RWPE2 (cell line): ENCODE results near the gene BICDL1.

Experiments
- ATAC-seq: fragments of 200-7000 bp; cut with Tn5 transposase; 3 replicates; pipeline ENCODE4 v1.9.1; 2021; ENCODE audit warnings: low read depth
- DNase-seq: peaks from one replicate; pipeline ENCODE4 v3.0.0-alpha.2; 2020; ENCODE audit warnings: low spot score
- H3K27ac ChIP-seq: fragments of 450-650 bp; 2 replicates; pipeline ENCODE4 v1.5.1; 2017; ENCODE audit warnings: mild to moderate bottlenecking; ENCODE audit not compliant: poor library complexity, severe bottlenecking
- H3K27me3 ChIP-seq: fragments of 250-450 bp; sonication (Bioruptor Pico); 2 replicates; pipeline ENCODE4 v1.5.1; 2021; ENCODE audit warnings: mild to moderate bottlenecking, moderate library complexity; ENCODE audit not compliant: insufficient read depth, poor library complexity, severe bottlenecking
- H3K36me3 ChIP-seq: fragments of 250-450 bp; sonication (Bioruptor Pico); 2 replicates; pipeline ENCODE4 v1.5.1; 2020; ENCODE audit warnings: low read depth, mild to moderate bottlenecking, moderate library complexity
- H3K4me1 ChIP-seq: fragments of 250-450 bp; sonication (Bioruptor Pico); 2 replicates; pipeline ENCODE4 v1.5.1; 2021; ENCODE audit warnings: mild to moderate bottlenecking, moderate library complexity; ENCODE audit not compliant: insufficient read depth, poor library complexity, severe bottlenecking
- H3K4me3 ChIP-seq: fragments of 250-450 bp; sonication (Bioruptor Pico); 2 replicates; pipeline ENCODE4 v1.5.1; 2021; ENCODE audit warnings: mild to moderate bottlenecking, moderate library complexity; ENCODE audit not compliant: severe bottlenecking
- H3K9me3 ChIP-seq: fragments of 250-450 bp; sonication (Bioruptor Pico); 2 replicates; pipeline ENCODE4 v1.5.1; 2021; ENCODE audit warnings: mild to moderate bottlenecking, moderate library complexity; ENCODE audit not compliant: severe bottlenecking
- CTCF ChIP-seq: fragments of 450-650 bp; IDR thresholded peaks from one replicate; pipeline ENCODE4 v1.5.1; 2017; ENCODE audit warnings: mild to moderate bottlenecking, moderate library complexity; ENCODE audit not compliant: poor library complexity, severe bottlenecking

The BICDL1 gene

GRCh38 chr12:120137833-120138232 lies 148.8 kb downstream of the BICDL1 start:
- H3K4me3 ChIP-seq, result no peak overlapping the region
- ATAC-seq (no peak), DNase-seq (no peak)
- TF ChIP-seq CTCF, result no peak
- H3K27ac ChIP-seq, result no peak overlapping the region
- H3K9me3 ChIP-seq, result no peaks in the 10 kb centered on the region
- no peaks in the 10 kb centered on the region for H3K27me3 ChIP-seq
- peaks cover 98% of the 10 kb centered on the region for H3K36me3 ChIP-seq
- no peaks in the 10 kb centered on the region for H3K4me1 ChIP-seq

- TF ChIP-seq CTCF, result no peak
- peaks cover 98% of the 10 kb centered on the region for H3K36me3 ChIP-seq
- H3K4me1 ChIP-seq, result no peaks in the 10 kb centered on the region
- DNase-seq (no peak), ATAC-seq (no peak)
- no peak overlapping the region for H3K27ac ChIP-seq
- no peaks in the 10 kb centered on the region for H3K27me3 ChIP-seq
- H3K9me3 ChIP-seq, result no peaks in the 10 kb centered on the region
- no peak overlapping the region for H3K4me3 ChIP-seq
These were observed 149.3 kb downstream of the BICDL1 start for GRCh38 chr12:120138366-120138765.

GRCh38 chr12:120139958-120140357 lies 150.9 kb downstream of the BICDL1 start:
- ATAC-seq (no peak), DNase-seq (no peak)
- Histone ChIP-seq H3K36me3 (peaks cover 98% of the 10 kb centered on the region), H3K27me3 (no peaks in the 10 kb centered on the region), H3K27ac (no peak overlapping the region), H3K4me1 (no peaks in the 10 kb centered on the region), H3K4me3 (no peak overlapping the region), H3K9me3 (no peaks in the 10 kb centered on the region)
- no peak for TF ChIP-seq CTCF

- Histone ChIP-seq H3K4me3 (no peak overlapping the region), H3K27ac (no peak overlapping the region), H3K9me3 (no peaks in the 10 kb centered on the region), H3K4me1 (no peaks in the 10 kb centered on the region), H3K27me3 (no peaks in the 10 kb centered on the region), H3K36me3 (peaks cover 98% of the 10 kb centered on the region)
- TF ChIP-seq CTCF, result no peak
- DNase-seq (no peak), ATAC-seq (no peak)
These were observed 151.6 kb downstream of the BICDL1 start for GRCh38 chr12:120140603-120141002.

- ATAC-seq, result no peak
- Histone ChIP-seq H3K36me3 (peaks cover 98% of the 10 kb centered on the region), H3K27me3 (no peaks in the 10 kb centered on the region), H3K4me3 (no peak overlapping the region), H3K27ac (no peak overlapping the region), H3K4me1 (no peaks in the 10 kb centered on the region), H3K9me3 (no peaks in the 10 kb centered on the region)
- DNase-seq, result no peak
- TF ChIP-seq CTCF, result no peak
These were observed 152.3 kb downstream of the BICDL1 start for GRCh38 chr12:120141336-120141735.
